ENCODE results near the gene RABAC1. TPM values are rescaled to one million over a fixed set of nuclear protein-coding genes. Genes with fewer than 3 reads are reported as not detected.

Gene RABAC1
- total RNA-seq, 1 experiment from 2014 or later, result 64.4 TPM

GRCh38 chr19:41924151-41925145 lies 34.7 kb downstream of the RABAC1 start:
- no peaks in the 10 kb centered on the region for H3K36me3 ChIP-seq (ENCODE audit: control insufficient read depth, insufficient read depth, low read length)
- intact Hi-C loops (cut with micrococcal nuclease; ENCODE audit: unreplicated experiment), result no loop called here
- H3K4me1 ChIP-seq, result peaks cover 6% of the 10 kb centered on the region
- no peaks in the 10 kb centered on the region for H3K36me3 Mint-ChIP-seq (ENCODE audit: insufficient read depth, unreplicated experiment)
- H3K27me3 Mint-ChIP-seq (ENCODE audit: insufficient read depth, unreplicated experiment), result peaks cover 9% of the 10 kb centered on the region
- no peak overlapping the region for H3K4me3 ChIP-seq (ENCODE audit: low read depth, low read length)
- no peak overlapping the region for H3K27ac Mint-ChIP-seq (ENCODE audit: unreplicated experiment)
- H3K4me1 Mint-ChIP-seq (ENCODE audit: low read depth, unreplicated experiment), result peaks cover 20% of the 10 kb centered on the region
- no TSS peak for BruUV-seq (replicated peaks)
- ChIA-PET POLR2A (no interaction called here), CTCF (interaction anchor here (0.6 kb wide), 1 partner anchor 14 kb away, joined by 4 read pairs; no protein-coding TSS in a partner anchor)
- H3K4me3 Mint-ChIP-seq (ENCODE audit: unreplicated experiment), result no peak overlapping the region
- no peaks in the 10 kb centered on the region for H3K9me3 Mint-ChIP-seq (ENCODE audit: unreplicated experiment)
- TF ChIP-seq, protein P1, sequence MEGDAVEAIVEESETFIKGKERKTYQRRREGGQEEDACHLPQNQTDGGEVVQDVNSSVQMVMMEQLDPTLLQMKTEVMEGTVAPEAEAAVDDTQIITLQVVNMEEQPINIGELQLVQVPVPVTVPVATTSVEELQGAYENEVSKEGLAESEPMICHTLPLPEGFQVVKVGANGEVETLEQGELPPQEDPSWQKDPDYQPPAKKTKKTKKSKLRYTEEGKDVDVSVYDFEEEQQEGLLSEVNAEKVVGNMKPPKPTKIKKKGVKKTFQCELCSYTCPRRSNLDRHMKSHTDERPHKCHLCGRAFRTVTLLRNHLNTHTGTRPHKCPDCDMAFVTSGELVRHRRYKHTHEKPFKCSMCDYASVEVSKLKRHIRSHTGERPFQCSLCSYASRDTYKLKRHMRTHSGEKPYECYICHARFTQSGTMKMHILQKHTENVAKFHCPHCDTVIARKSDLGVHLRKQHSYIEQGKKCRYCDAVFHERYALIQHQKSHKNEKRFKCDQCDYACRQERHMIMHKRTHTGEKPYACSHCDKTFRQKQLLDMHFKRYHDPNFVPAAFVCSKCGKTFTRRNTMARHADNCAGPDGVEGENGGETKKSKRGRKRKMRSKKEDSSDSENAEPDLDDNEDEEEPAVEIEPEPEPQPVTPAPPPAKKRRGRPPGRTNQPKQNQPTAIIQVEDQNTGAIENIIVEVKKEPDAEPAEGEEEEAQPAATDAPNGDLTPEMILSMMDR (IDR thresholded peaks at IDR 0.05; ENCODE audit: insufficient read depth in 1 of 2, low read depth in 1 of 2, low read length in 1 of 2, severe bottlenecking in 1 of 2, unreplicated experiment in 1 of 2), result no peak
- H3K9me3 ChIP-seq, result no peaks in the 10 kb centered on the region
- no peaks in the 10 kb centered on the region; the same call in 1 of the 2 replicates for H3K27me3 ChIP-seq (replicated peaks; ENCODE audit: control insufficient read depth, insufficient read depth, low read length)
- no peak for DNase-seq

DNA sequence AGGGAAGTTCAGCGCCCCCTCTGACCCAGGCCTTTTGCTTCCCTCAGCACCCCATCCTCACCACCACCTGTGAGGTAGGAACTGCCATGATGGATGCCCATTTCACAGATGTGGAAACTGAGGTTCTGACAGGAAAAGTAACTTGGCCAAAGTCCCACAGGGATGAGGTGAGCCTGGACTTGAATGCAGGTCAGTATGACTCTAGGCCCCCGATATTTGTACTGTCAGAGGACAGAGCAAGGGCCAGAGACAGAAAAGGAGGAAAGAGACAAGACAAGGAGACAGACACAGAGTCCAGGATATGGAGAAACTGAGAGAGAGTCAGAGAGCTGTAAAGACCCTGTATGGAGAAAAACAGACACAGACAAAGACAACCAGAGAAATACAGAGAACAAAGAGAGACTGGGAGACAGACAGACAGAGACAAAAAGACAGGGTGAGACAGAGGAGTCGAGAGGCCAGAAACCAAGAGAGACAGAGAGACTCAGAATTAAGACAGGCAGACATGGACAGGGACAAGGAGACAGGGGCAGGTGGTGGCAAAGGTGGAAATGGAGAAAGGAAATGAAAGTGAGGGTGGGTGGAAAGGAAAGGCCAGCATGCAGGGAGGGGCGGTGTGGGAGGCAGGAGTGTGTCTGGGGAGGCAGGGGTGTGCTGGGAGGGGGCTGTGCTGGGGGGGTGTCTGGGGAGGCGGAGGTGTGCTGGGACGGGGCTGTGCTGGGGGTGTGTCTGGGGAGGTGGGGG lies 35.9 kb downstream of the RABAC1 start:
- no peaks in the 10 kb centered on the region for H3K36me3 ChIP-seq (ENCODE audit: control insufficient read depth, insufficient read depth, low read length)

DNA sequence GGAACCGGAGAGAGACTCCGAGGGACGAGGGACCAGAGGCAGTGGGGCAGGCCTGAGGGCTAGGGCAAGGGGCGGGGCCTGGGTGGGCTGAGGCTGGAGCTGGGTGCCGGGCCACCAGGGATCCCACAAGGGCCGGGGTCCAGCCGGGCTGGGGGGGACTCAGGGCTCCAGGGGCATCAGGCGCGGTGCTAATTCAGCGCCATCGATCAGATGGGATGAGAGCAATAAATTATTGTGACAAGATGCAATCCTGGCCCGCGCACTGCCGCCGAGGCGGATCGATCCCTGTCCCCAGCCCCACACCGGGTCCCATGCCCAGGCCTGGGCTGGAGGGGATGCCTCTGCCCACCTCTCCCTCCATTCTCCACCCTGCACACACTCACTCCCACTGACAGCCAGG lies 36.5 kb downstream of the RABAC1 start:
- Histone ChIP-seq H3K9me3 (no peaks in the 10 kb centered on the region), H3K4me3 (ENCODE audit: low read depth, low read length) (no peak overlapping the region), H3K27me3 (replicated peaks; ENCODE audit: control insufficient read depth, insufficient read depth, low read length) (no peaks in the 10 kb centered on the region; the same call in 1 of the 2 replicates), H3K36me3 (ENCODE audit: control insufficient read depth, insufficient read depth, low read length) (no peaks in the 10 kb centered on the region), H3K4me1 (no peaks in the 10 kb centered on the region)
- no peaks in the 10 kb centered on the region for H3K36me3 Mint-ChIP-seq (ENCODE audit: insufficient read depth, unreplicated experiment)
- intact Hi-C loops (cut with micrococcal nuclease; ENCODE audit: unreplicated experiment), result no loop called here
- ChIA-PET CTCF (no interaction called here), POLR2A (no interaction called here)
- peaks cover 7% of the 10 kb centered on the region for H3K27me3 Mint-ChIP-seq (ENCODE audit: insufficient read depth, unreplicated experiment)
- H3K27ac Mint-ChIP-seq (ENCODE audit: unreplicated experiment), result no peak overlapping the region
- BruUV-seq (replicated peaks), result no TSS peak
- no peak for DNase-seq
- H3K4me3 Mint-ChIP-seq (ENCODE audit: unreplicated experiment), result no peak overlapping the region
- no peaks in the 10 kb centered on the region for H3K9me3 Mint-ChIP-seq (ENCODE audit: unreplicated experiment)
- H3K4me1 Mint-ChIP-seq (ENCODE audit: low read depth, unreplicated experiment), result peaks cover 13% of the 10 kb centered on the region
- TF ChIP-seq, protein P1 (IDR thresholded peaks at IDR 0.05; ENCODE audit: insufficient read depth in 1 of 2, low read depth in 1 of 2, low read length in 1 of 2, severe bottlenecking in 1 of 2, unreplicated experiment in 1 of 2), result no peak

More for the DNA sequence above, 35.9 kb downstream of the RABAC1 start:
- Mint-ChIP-seq H3K27me3 (ENCODE audit: insufficient read depth, unreplicated experiment) (peaks cover 7% of the 10 kb centered on the region), H3K4me1 (ENCODE audit: low read depth, unreplicated experiment) (peaks cover 13% of the 10 kb centered on the region), H3K27ac (ENCODE audit: unreplicated experiment) (no peak overlapping the region), H3K9me3 (ENCODE audit: unreplicated experiment) (no peaks in the 10 kb centered on the region), H3K36me3 (ENCODE audit: insufficient read depth, unreplicated experiment) (no peaks in the 10 kb centered on the region), H3K4me3 (ENCODE audit: unreplicated experiment) (no peak overlapping the region)
- POLR2A ChIA-PET, result no interaction called here
- CTCF ChIA-PET, result interaction anchor here (0.6 kb wide), 1 partner anchor 15 kb away, joined by 4 read pairs; no protein-coding TSS in a partner anchor
- Histone ChIP-seq H3K4me3 (ENCODE audit: low read depth, low read length) (no peak overlapping the region), H3K27me3 (replicated peaks; ENCODE audit: control insufficient read depth, insufficient read depth, low read length) (no peaks in the 10 kb centered on the region; the same call in 1 of the 2 replicates), H3K4me1 (no peaks in the 10 kb centered on the region), H3K9me3 (no peaks in the 10 kb centered on the region)
- TF ChIP-seq, protein P1 (IDR thresholded peaks at IDR 0.05; ENCODE audit: insufficient read depth in 1 of 2, low read depth in 1 of 2, low read length in 1 of 2, severe bottlenecking in 1 of 2, unreplicated experiment in 1 of 2), result no peak
- no TSS peak for BruUV-seq (replicated peaks)
- intact Hi-C loops (cut with micrococcal nuclease; ENCODE audit: unreplicated experiment), result no loop called here
- no peak for DNase-seq

Data from Caco-2 (cell line).